ENCODE results near the gene ALPK1.
"Not testable (repeated sequence)": the region's sequence is repeated elsewhere in the genome, so short reads cannot be mapped to it uniquely, and the experiment has no call there.

The ALPK1 gene

GRCh38 chr4:112284662-112285411 is 12.3 kb upstream of the ALPK1 start:
- Histone ChIP-seq H3K4me1 (ENCODE audit: control insufficient read depth, insufficient read depth, low read length, poor library complexity, severe bottlenecking) (peaks cover 10% of the 10 kb centered on the region), H3K27ac (ENCODE audit: low read depth, low read length, severe bottlenecking) (no peak overlapping the region), H3K4me3 (ENCODE audit: extremely low read depth, insufficient read depth, low read length, poor library complexity, severe bottlenecking) (peak overlapping the region; percentile 60), H3K36me3 (ENCODE audit: control insufficient read depth, insufficient read depth, low read length) (no peaks in the 10 kb centered on the region), H3K9me3 (ENCODE audit: control insufficient read depth, low read length) (no peaks in the 10 kb centered on the region)
- WGBS, 2 experiments (ENCODE audit: insufficient coverage in 2 of 2), result 55 to 58% methylated on average over 3 to 5 of the region's 15 CpGs

GRCh38 chr4:112287258-112287989 is 9.7 kb upstream of the ALPK1 start:
- Histone ChIP-seq H3K9me3 (ENCODE audit: control insufficient read depth, low read length) (no peaks in the 10 kb centered on the region), H3K27ac (ENCODE audit: low read depth, low read length, severe bottlenecking) (no peak overlapping the region), H3K4me1 (ENCODE audit: control insufficient read depth, insufficient read depth, low read length, poor library complexity, severe bottlenecking) (peaks cover 8% of the 10 kb centered on the region), H3K4me3 (ENCODE audit: extremely low read depth, insufficient read depth, low read length, poor library complexity, severe bottlenecking) (no peak overlapping the region), H3K36me3 (ENCODE audit: control insufficient read depth, insufficient read depth, low read length) (no peaks in the 10 kb centered on the region)
- 92 to 100% methylated on average over 4 to 7 of the region's 8 CpGs for WGBS, 2 experiments (ENCODE audit: insufficient coverage in 2 of 2)

GRCh38 chr4:112288455-112288854 is 8.7 kb upstream of the ALPK1 start:
- H3K4me3 ChIP-seq (ENCODE audit: extremely low read depth, insufficient read depth, low read length, poor library complexity, severe bottlenecking), result no peak overlapping the region
- H3K36me3 ChIP-seq (ENCODE audit: control insufficient read depth, insufficient read depth, low read length), result no peaks in the 10 kb centered on the region
- peaks cover 8% of the 10 kb centered on the region for H3K4me1 ChIP-seq (ENCODE audit: control insufficient read depth, insufficient read depth, low read length, poor library complexity, severe bottlenecking)
- WGBS, 2 experiments (ENCODE audit: insufficient coverage in 2 of 2), result 40 to 68% methylated on average over 2 of the region's 3 CpGs
- no peak overlapping the region for H3K27ac ChIP-seq (ENCODE audit: low read depth, low read length, severe bottlenecking)
- no peaks in the 10 kb centered on the region for H3K9me3 ChIP-seq (ENCODE audit: control insufficient read depth, low read length)

GRCh38 chr4:112289407-112290253 is 7.5 kb upstream of the ALPK1 start:
- no peak overlapping the region for H3K27ac ChIP-seq (ENCODE audit: low read depth, low read length, severe bottlenecking)
- H3K9me3 ChIP-seq (ENCODE audit: control insufficient read depth, low read length), result no peaks in the 10 kb centered on the region
- WGBS, 2 experiments (ENCODE audit: insufficient coverage in 2 of 2), result 83 to 88% methylated on average over 8 to 10 of the region's 10 CpGs
- H3K4me3 ChIP-seq (ENCODE audit: extremely low read depth, insufficient read depth, low read length, poor library complexity, severe bottlenecking), result no peak overlapping the region
- peaks cover 7% of the 10 kb centered on the region for H3K4me1 ChIP-seq (ENCODE audit: control insufficient read depth, insufficient read depth, low read length, poor library complexity, severe bottlenecking)
- H3K36me3 ChIP-seq (ENCODE audit: control insufficient read depth, insufficient read depth, low read length), result no peaks in the 10 kb centered on the region

- Histone ChIP-seq H3K4me3 (ENCODE audit: extremely low read depth, insufficient read depth, low read length, poor library complexity, severe bottlenecking) (no peak overlapping the region), H3K4me1 (ENCODE audit: control insufficient read depth, insufficient read depth, low read length, poor library complexity, severe bottlenecking) (no peaks in the 10 kb centered on the region), H3K27ac (ENCODE audit: low read depth, low read length, severe bottlenecking) (no peak overlapping the region), H3K36me3 (ENCODE audit: control insufficient read depth, insufficient read depth, low read length) (no peaks in the 10 kb centered on the region), H3K9me3 (ENCODE audit: control insufficient read depth, low read length) (no peaks in the 10 kb centered on the region)
- 67 to 100% methylated on average over 1 of the region's 3 CpGs for WGBS, 2 experiments (ENCODE audit: insufficient coverage in 2 of 2)
Measured at GRCh38 chr4:112290341-112290740, 6.8 kb upstream of the ALPK1 start.

GRCh38 chr4:112299721-112300120 is 2.6 kb downstream of the ALPK1 start:
- no peak overlapping the region for H3K4me3 ChIP-seq (ENCODE audit: extremely low read depth, insufficient read depth, low read length, poor library complexity, severe bottlenecking)
- no CpG with 5 or more reads among the region's 4 CpGs for WGBS, 2 experiments (ENCODE audit: insufficient coverage in 2 of 2)
- no peaks in the 10 kb centered on the region for H3K9me3 ChIP-seq (ENCODE audit: control insufficient read depth, low read length)
- no peaks in the 10 kb centered on the region for H3K36me3 ChIP-seq (ENCODE audit: control insufficient read depth, insufficient read depth, low read length)
- no peaks in the 10 kb centered on the region for H3K4me1 ChIP-seq (ENCODE audit: control insufficient read depth, insufficient read depth, low read length, poor library complexity, severe bottlenecking)
- H3K27ac ChIP-seq (ENCODE audit: low read depth, low read length, severe bottlenecking), result no peak overlapping the region

- Histone ChIP-seq H3K4me1 (ENCODE audit: control insufficient read depth, insufficient read depth, low read length, poor library complexity, severe bottlenecking) (no peaks in the 10 kb centered on the region), H3K4me3 (ENCODE audit: extremely low read depth, insufficient read depth, low read length, poor library complexity, severe bottlenecking) (no peak overlapping the region), H3K27ac (ENCODE audit: low read depth, low read length, severe bottlenecking) (no peak overlapping the region), H3K36me3 (ENCODE audit: control insufficient read depth, insufficient read depth, low read length) (no peaks in the 10 kb centered on the region), H3K9me3 (ENCODE audit: control insufficient read depth, low read length) (no peaks in the 10 kb centered on the region)
- 70 to 81% methylated on average over 4 to 5 of the region's 5 CpGs for WGBS, 2 experiments (ENCODE audit: insufficient coverage in 2 of 2)
Measured at GRCh38 chr4:112302320-112303274, 5.4 kb downstream of the ALPK1 start.

- H3K4me3 ChIP-seq (ENCODE audit: extremely low read depth, insufficient read depth, low read length, poor library complexity, severe bottlenecking); H3K9me3 ChIP-seq (ENCODE audit: control insufficient read depth, low read length); H3K4me1 ChIP-seq (ENCODE audit: control insufficient read depth, insufficient read depth, low read length, poor library complexity, severe bottlenecking); H3K27ac ChIP-seq (ENCODE audit: low read depth, low read length, severe bottlenecking); H3K36me3 ChIP-seq (ENCODE audit: control insufficient read depth, insufficient read depth, low read length): not testable (repeated sequence)
- WGBS, 2 experiments (ENCODE audit: insufficient coverage in 2 of 2), result 80 to 92% methylated on average over 1 to 2 of the region's 3 CpGs
Measured at GRCh38 chr4:112305477-112305876, 8.3 kb downstream of the ALPK1 start.

GRCh38 chr4:112309263-112309791 is 12.2 kb downstream of the ALPK1 start:
- H3K27ac ChIP-seq (ENCODE audit: low read depth, low read length, severe bottlenecking); H3K4me1 ChIP-seq (ENCODE audit: control insufficient read depth, insufficient read depth, low read length, poor library complexity, severe bottlenecking); H3K36me3 ChIP-seq (ENCODE audit: control insufficient read depth, insufficient read depth, low read length); H3K4me3 ChIP-seq (ENCODE audit: extremely low read depth, insufficient read depth, low read length, poor library complexity, severe bottlenecking); H3K9me3 ChIP-seq (ENCODE audit: control insufficient read depth, low read length): not testable (repeated sequence)
- 30 to 47% methylated on average over 6 to 11 of the region's 12 CpGs for WGBS, 2 experiments (ENCODE audit: insufficient coverage in 2 of 2)

GRCh38 chr4:112311516-112311915 is 14.3 kb downstream of the ALPK1 start:
- no peak overlapping the region for H3K4me3 ChIP-seq (ENCODE audit: extremely low read depth, insufficient read depth, low read length, poor library complexity, severe bottlenecking)
- WGBS, 2 experiments (ENCODE audit: insufficient coverage in 2 of 2), result 100% methylated on average over 1 to 4 of the region's 5 CpGs
- H3K4me1 ChIP-seq (ENCODE audit: control insufficient read depth, insufficient read depth, low read length, poor library complexity, severe bottlenecking), result no peaks in the 10 kb centered on the region
- no peaks in the 10 kb centered on the region for H3K36me3 ChIP-seq (ENCODE audit: control insufficient read depth, insufficient read depth, low read length)
- no peaks in the 10 kb centered on the region for H3K9me3 ChIP-seq (ENCODE audit: control insufficient read depth, low read length)
- H3K27ac ChIP-seq (ENCODE audit: low read depth, low read length, severe bottlenecking), result no peak overlapping the region
